Epidermal melanocyte (primary cell): ENCODE measurements around the gene DPRX.

Experiments
- DNase-seq: peaks from one replicate; pipeline ENCODE4 v3.0.0; 2011; ENCODE audit warnings: low spot score; ENCODE audit not compliant: insufficient read length

DPRX gene

GRCh38 chr19:53631949-53632407, at the start of gene DPRX:
Gene DPRX (plus strand): TSS chr19:53631999. CDS start chr19:53632107, 108 bp downstream.
- DNase-seq: no peak

GRCh38 chr19:53583181-53583580, 48.6 kb upstream of the DPRX start:
- DNase-seq: no peak

- DNase-seq: no peak
Observed at GRCh38 chr19:53586277-53586691, 45.5 kb upstream of the DPRX start.

- no peak for DNase-seq
Observed at GRCh38 chr19:53594811-53595509, 36.8 kb upstream of the DPRX start.

- DNase-seq: no peak
Observed at GRCh38 chr19:53595510-53595867, 36.3 kb upstream of the DPRX start.

GRCh38 chr19:53596056-53596455, 35.7 kb upstream of the DPRX start:
- no peak for DNase-seq

- no peak for DNase-seq
Observed at GRCh38 chr19:53597023-53597422, 34.8 kb upstream of the DPRX start.

GRCh38 chr19:53598361-53598760, 33.4 kb upstream of the DPRX start:
- DNase-seq: no peak

- no peak for DNase-seq
Observed at GRCh38 chr19:53600217-53600616, 31.6 kb upstream of the DPRX start.

- DNase-seq: no peak
Observed at GRCh38 chr19:53606031-53606430, 25.8 kb upstream of the DPRX start.

GRCh38 chr19:53608381-53608780, 23.4 kb upstream of the DPRX start:
- no peak for DNase-seq

- DNase-seq: no peak
Observed at GRCh38 chr19:53612762-53613526, 18.9 kb upstream of the DPRX start.

- DNase-seq: no peak
Observed at GRCh38 chr19:53621885-53622740, 9.7 kb upstream of the DPRX start.

- no peak for DNase-seq
Observed at GRCh38 chr19:53624771-53625545, 6.8 kb upstream of the DPRX start.

- no peak for DNase-seq
Observed at GRCh38 chr19:53626486-53626885, 5.3 kb upstream of the DPRX start.

GRCh38 chr19:53626976-53627375, 4.8 kb upstream of the DPRX start:
- no peak for DNase-seq

GRCh38 chr19:53634768-53635167, 3.0 kb downstream of the DPRX start:
- no peak for DNase-seq

- no peak for DNase-seq
Observed at GRCh38 chr19:53639471-53639870, 7.7 kb downstream of the DPRX start.

GRCh38 chr19:53642381-53643099, 10.7 kb downstream of the DPRX start:
- DNase-seq: no peak

GRCh38 chr19:53644061-53644816, 12.4 kb downstream of the DPRX start:
- DNase-seq: no peak
